ENCODE measurements around the gene CKMT2. TPM values are rescaled to one million over a fixed set of nuclear protein-coding genes. Genes with fewer than 3 reads are reported as not detected.

The CKMT2 gene
- total RNA-seq = 1 to 10 TPM; 3.6 to 5.3 (median 3.7) TPM

GRCh38 chr5:81233080-81233634 lies at the start of gene CKMT2:
CKMT2 (plus strand) TSS chr5:81233322; CDS start chr5:81251133, 17,811 bp downstream.
- Histone ChIP-seq H3K27ac (peak within 1 kb of the TSS in 1 of 2 donors; percentile 30), H3K36me3 (no peaks in the 10 kb centered on the region), H3K27me3 (no peaks in the 10 kb centered on the region), H3K4me3 (peak within 1 kb of the TSS; percentile 29 to 61 (median 45)), H3K9me3 (no peaks in the 10 kb centered on the region), H3K4me1 (no peaks in the 10 kb centered on the region)
- intact Hi-C loops (cut with DNase I; ENCODE audit: low total_unique reads) = no loop called here
- TF ChIP-seq POLR2AphosphoS5 (IDR thresholded peaks at IDR 0.05) (no peak), POLR2A (IDR thresholded peaks at IDR 0.05) (no peak), CTCF (IDR thresholded peaks at IDR 0.05) (no peak)
- DNase-seq (ENCODE audit: low spot score in 2 of 2) = peak; percentile 40 to 64

GRCh38 chr5:81183811-81184748 lies 49.0 kb upstream of the CKMT2 start:
- Histone ChIP-seq H3K9me3 (no peaks in the 10 kb centered on the region), H3K36me3 (no peaks in the 10 kb centered on the region), H3K4me1 (no peaks in the 10 kb centered on the region), H3K27me3 (no peaks in the 10 kb centered on the region), H3K27ac (no peak overlapping the region), H3K4me3 (no peak overlapping the region)
- TF ChIP-seq POLR2AphosphoS5 (IDR thresholded peaks at IDR 0.05) (no peak), CTCF (IDR thresholded peaks at IDR 0.05) (no peak), POLR2A (IDR thresholded peaks at IDR 0.05) (no peak)
- no peak for DNase-seq (ENCODE audit: low spot score in 2 of 2)
- intact Hi-C loops (cut with DNase I; ENCODE audit: low total_unique reads) = no loop called here

- no peak for DNase-seq (ENCODE audit: low spot score in 2 of 2)
- Histone ChIP-seq H3K4me3 (no peak overlapping the region), H3K27me3 (no peaks in the 10 kb centered on the region), H3K36me3 (no peaks in the 10 kb centered on the region), H3K4me1 (no peaks in the 10 kb centered on the region), H3K9me3 (no peaks in the 10 kb centered on the region), H3K27ac (no peak overlapping the region)
- intact Hi-C loops (cut with DNase I; ENCODE audit: low total_unique reads) = no loop called here
- TF ChIP-seq POLR2A (IDR thresholded peaks at IDR 0.05) = no peak
- TF ChIP-seq POLR2AphosphoS5 (IDR thresholded peaks at IDR 0.05) = no peak
- TF ChIP-seq CTCF (IDR thresholded peaks at IDR 0.05) = no peak
Observed at GRCh38 chr5:81184749-81185110, 48.4 kb upstream of the CKMT2 start.

- H3K4me3 ChIP-seq = no peak overlapping the region
- intact Hi-C loops (cut with DNase I; ENCODE audit: low total_unique reads) = no loop called here
- H3K27me3 ChIP-seq = no peaks in the 10 kb centered on the region
- no peaks in the 10 kb centered on the region for H3K9me3 ChIP-seq
- TF ChIP-seq POLR2A (IDR thresholded peaks at IDR 0.05) = no peak
- no peak for TF ChIP-seq CTCF (IDR thresholded peaks at IDR 0.05)
- TF ChIP-seq POLR2AphosphoS5 (IDR thresholded peaks at IDR 0.05) = no peak
- no peaks in the 10 kb centered on the region for H3K4me1 ChIP-seq
- DNase-seq (ENCODE audit: low spot score in 2 of 2) = no peak
- no peak overlapping the region for H3K27ac ChIP-seq
- H3K36me3 ChIP-seq = no peaks in the 10 kb centered on the region
Observed at GRCh38 chr5:81187885-81188284, 45.2 kb upstream of the CKMT2 start.

GRCh38 chr5:81188962-81189361 lies 44.2 kb upstream of the CKMT2 start:
- H3K27ac ChIP-seq = no peak overlapping the region
- H3K36me3 ChIP-seq = no peaks in the 10 kb centered on the region
- DNase-seq (ENCODE audit: low spot score in 2 of 2) = no peak
- no peaks in the 10 kb centered on the region for H3K27me3 ChIP-seq
- no peaks in the 10 kb centered on the region for H3K9me3 ChIP-seq
- no peaks in the 10 kb centered on the region for H3K4me1 ChIP-seq
- no peak overlapping the region for H3K4me3 ChIP-seq
- TF ChIP-seq POLR2AphosphoS5 (IDR thresholded peaks at IDR 0.05) = no peak
- intact Hi-C loops (cut with DNase I; ENCODE audit: low total_unique reads) = no loop called here

All from breast epithelium (tissue), 4 donors.